Effector CD4-positive, alpha-beta T cell (primary cell): Measurements from ENCODE around the gene CTNNBL1.

Experiments used
- DNase-seq: peaks from one replicate; pipeline ENCODE4 v3.0.0-alpha.2; 2020

CTNNBL1 gene

DNA sequence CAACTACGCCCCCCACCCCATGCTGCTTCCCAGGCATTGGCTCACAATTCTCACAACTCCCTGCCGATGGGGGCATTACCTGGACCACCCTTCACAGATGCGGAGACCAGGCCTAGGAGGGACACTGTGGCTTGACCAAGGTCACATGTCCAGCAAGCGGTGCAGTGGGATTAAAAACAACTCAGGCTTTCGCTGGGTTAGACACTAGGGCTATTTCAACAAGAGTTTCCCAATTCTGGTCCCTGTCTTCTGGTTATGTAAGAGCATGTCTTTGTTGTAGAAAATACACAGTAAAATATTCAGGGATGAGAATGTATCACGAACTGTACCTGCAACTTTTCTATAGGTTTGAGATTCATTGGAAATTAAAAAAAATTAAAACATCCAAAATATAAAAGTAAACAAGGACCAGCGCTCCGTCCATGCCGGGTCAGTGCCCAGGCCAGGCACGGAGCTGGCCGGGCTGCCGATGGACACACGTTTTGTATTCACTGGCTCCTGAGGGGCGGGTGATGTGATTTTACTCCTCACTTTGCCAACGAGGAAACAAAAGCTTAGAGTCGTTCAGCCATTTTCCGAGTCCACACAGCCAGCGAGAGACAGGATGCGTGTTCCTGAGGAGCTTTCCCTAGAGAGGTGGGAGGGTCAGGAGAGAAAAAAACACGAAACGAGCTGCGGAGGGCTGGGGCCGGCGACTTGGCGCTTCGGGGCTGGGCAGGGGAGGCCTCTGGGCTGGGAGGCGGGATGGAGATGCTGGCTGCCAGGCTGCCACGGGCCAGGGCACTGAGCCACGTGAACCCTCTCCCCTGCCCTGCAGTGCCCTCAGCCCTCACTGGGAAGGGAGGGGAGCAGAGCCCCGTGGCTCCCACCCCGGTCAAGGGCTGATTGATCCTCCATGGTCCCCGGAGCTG is 192.0 kb downstream of the CTNNBL1 start:
- no peak for DNase-seq

DNA sequence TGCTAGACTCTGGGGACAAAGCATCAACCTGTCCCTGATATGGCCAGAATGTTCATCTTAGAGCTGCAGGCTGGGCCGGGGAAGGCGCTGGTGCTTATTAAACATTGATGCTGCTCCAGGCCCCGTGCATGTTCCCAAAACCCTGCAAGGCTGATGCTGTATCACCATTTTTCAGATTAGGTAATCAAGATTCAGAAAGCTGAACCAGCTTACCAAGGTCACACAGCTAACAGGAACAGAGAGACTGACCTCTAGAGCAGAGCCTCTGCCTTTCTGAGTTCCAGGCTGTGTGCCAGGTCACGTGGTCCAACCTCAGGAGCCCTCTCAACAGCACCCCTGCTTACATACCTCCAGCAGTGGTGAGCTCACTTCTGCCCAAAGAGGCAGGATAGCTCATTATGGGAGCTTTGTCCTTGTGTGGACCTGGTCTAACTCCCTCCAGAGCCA is 193.0 kb downstream of the CTNNBL1 start:
- DNase-seq, result no peak

DNA sequence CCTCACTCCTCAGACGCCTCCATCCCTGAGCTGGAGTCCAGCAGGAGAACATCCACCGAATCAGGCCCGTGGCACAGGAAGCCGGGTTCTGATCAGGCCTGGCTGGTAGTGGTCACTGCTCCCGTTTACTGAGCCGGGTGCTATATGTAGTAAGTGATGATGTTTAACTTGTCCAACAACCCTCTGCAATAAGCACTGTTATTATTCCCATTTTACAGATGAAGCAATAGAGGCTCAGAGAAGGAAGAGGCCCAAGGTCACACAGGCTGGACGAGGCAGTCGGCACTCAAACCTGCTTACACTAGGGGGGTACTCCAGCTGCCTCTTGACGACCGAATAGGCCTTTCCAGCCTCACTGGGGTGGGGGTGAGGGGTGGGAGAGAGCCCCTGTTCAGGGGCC is 194.8 kb downstream of the CTNNBL1 start:
- no peak for DNase-seq

DNA sequence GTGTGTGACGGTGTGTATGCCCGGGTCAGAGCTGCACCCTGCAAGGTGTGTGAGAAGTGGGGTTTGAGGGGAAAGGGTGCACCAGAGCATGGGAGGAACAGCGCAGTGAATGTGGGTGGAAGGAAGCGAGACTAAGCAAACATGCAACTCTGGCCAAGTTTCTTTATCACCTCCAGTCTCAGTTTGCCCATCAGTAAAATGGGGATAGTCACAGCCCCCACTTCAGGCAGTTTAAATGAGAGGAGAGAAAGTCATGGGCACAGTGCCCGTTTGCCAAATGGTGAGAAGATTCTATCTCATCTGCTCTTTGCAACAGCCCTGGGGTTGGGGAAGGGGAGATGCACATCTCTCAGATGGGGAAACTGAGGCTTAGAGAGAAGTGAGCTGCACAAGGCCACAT is 196.3 kb downstream of the CTNNBL1 start:
- no peak for DNase-seq

DNA sequence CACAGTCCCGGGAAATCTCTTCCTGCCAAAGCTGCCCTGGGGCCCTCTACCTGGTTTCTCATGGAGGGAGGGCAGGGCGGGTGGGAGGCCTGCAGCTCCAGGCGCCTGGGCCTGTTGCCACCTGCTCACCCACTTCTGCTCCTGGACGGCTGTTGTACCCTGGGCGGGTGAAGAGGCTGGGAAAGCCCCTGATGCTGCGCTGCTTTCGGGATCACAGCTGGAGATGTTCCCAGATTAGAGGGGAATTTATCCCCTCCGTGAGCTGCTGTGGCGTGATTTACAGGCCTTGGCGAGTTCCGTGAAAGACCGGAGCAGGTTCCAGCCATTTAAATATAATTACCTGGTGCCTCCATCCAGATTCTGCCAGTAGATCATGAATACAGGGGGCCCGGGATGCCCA is 196.8 kb downstream of the CTNNBL1 start:
- no peak for DNase-seq

DNA sequence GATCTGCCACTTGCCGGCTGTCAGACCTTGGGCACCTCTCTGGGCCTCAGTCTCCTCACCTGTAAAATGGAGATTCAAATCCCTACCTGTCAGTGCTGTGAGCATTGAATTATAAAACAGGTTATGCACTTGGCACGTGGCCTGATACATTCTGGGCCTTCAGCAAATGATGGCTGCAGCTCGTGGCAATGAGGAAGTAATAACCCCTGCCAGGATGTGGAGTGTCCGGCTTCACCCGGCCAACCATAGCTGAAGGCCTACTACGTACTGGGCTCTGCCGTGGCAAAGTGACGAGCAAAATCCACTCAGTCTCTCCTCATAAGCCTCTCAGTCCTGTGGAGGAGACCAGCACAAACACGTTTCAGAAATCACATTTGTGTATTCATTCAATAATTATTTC is 198.2 kb downstream of the CTNNBL1 start:
- no peak for DNase-seq

DNA sequence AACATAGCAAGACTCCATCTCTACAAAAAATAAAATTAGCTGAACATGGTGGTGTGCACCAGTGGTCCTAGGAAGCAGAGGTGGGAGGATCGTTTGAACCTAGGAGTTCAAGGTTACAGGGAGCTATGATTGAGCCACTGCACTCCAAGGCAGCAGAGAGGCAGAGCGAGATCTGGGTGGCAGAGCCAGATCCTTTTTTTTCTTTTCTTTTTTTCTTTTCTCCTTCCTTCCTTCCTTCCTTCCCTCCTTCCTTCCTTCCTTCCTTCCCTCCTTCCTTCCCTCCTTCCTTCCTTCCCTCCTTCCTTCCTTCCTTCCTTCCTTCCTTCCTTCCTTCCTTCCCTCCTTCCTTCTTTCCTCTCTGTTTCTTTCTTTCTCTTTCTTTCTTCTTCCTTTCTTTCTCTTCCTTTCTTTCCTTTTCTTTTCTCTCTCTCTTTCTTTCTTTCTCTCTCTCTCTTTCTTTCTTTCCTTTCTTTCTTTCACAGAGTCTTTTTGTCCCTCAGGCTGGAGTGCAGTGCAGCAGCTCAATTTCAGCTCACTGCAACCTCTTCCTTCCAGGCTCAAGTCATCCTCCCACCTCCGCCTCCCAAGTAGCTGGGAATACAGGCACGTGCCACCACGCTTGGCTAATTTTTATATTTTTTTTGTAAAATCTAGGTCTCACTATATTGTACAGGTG is 199.9 kb downstream of the CTNNBL1 start:
- DNase-seq, result no peak

DNA sequence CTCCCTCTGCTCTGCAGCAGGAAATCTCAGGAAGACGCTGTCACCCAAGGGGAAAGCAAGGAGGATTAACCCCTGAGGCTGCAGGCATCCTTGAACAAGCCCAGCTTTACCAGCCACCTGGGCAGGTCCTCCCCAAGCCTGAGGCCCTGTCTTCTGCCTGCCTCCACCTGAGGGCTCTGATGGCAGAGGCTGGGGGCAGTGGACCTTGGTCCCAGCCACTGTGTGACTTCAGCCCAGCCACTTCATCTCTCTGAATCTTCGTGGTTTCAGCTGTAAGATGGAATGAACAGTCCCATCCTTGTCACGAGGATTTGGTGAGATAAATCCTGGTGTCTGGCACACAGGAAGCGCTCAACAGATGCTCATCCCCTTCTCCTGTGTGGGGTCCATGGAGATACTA is 200.6 kb downstream of the CTNNBL1 start:
- DNase-seq, result no peak

DNA sequence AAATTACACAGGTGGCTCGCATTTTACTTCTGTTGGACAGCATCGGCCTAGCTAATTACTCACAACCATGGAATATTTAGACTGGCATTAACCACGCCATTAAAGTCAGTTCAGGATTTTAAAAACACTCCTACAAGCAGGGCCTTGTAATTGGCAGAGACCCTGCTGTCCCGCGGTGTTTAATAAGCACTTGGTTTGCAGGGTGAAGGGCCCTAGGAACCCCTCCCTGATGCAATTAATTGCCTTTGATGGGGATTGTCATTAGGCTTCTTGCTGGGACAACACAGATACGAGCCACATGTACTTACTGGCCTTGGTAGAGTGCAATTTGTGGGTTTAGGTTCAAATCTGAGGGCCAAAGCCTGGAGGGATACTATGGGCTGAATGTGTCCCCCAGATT is 201.3 kb downstream of the CTNNBL1 start:
- DNase-seq, result no peak

DNA sequence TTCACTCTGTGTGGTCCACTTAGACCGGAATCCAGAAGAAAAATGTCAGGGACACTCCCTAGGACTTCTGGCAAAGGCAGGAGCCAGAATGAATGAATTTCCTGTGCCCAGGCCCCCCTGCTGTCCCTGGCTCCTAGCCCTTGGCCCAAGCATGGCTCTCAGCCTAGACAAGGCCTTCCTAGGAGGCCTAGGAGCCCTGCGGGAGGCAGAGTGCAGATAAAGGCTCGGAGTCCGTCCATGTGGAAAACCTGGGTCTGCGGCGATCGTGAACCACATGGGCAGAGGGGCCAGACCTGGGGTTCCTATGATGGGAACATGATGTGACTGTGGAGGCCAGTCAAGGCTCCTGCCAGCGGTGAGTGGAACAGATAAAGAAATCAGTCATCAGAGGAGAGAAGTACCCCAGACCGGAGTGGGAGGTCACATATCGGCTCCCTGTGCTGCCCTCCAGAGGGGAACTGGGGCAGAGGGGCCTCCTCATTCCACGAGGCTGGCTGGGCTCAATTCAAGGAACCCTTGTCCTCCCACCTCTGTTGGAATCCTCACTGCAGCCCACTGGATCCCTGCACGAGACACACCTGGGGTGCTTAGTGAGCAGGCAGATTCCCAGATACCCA is 203.2 kb downstream of the CTNNBL1 start:
- no peak for DNase-seq

DNA sequence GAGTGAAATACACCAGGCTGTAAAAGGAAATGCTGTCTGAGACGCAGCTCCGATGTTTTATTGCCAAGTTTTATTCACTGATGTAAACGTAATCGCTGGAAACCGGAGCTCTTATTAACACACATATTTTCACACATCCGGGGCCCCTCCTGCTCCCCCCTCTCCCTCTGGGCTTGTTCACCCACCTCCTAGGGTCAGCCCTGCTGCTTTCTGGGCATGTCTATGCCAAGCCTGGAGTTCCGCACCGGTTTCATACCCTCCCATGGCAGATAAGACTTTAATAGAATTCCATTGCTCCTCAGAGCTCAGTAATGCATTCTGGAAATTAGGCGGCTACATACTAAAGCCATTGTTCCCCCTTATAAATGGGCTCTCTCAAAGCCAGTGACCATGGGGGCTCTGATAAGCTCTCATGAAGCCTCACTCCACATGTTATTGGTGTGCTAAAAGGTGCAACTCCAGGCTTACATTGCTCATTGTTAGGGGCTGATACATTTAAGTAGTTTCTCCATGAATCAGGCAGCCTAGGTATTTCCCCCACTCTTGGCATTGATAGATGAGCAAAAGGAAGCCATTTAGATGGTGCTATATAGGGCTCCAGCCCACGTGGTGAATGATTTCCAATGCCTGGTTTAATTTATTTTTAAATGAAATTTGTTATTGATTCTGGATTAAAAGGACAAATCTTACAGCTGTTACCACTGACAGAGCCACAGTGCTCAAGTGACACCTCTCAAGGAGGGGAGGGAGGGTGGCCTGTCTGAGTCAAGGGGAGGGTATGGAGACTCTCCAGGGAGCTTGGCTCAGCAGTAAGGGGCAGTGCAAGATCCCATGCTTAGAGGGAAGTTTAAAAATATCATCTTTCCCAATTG is 204.6 kb downstream of the CTNNBL1 start:
- DNase-seq, result no peak

DNA sequence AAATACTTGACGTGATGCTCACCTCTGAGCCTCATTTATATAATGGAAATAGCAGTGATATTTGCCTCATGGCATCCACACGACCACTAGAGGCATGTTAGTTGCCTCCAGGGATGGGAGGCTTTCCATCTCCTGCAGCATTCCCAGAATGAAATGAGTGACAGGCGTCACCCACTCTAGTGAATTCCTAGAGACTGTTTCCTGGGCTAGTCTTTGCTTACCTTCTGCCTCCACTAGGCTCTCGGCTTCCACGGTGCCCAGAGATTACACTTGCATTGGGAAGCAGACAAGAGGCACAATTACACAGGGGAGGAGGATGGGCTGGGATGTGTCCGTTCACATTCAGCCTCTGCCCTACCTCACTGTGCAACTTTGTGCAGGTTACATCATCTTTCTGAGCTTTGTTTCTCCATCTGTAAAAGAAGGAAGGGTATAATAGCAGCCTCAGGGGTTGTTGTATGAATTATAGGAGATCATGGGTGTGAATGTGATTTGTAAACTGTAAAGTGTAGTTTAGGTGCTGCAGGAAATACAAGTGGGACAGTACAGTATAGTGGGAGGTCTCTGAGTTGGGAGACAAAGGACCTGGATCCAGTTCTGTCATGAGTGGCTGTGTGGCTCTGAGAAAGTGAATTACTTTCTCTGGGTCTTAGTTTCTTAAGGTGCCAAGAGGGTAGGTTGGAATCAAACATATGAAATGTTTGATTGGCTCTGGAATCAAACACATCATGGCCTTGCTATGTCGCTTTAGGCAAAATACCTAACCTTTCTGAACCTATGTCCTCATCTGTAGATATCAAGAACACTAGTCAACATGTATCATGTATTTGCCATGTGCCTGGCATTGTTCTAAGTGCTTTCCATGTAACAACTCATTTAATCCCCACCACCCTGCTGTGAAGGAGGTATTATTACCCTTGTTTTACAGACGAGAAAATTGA is 205.5 kb downstream of the CTNNBL1 start:
- DNase-seq, result no peak

DNA sequence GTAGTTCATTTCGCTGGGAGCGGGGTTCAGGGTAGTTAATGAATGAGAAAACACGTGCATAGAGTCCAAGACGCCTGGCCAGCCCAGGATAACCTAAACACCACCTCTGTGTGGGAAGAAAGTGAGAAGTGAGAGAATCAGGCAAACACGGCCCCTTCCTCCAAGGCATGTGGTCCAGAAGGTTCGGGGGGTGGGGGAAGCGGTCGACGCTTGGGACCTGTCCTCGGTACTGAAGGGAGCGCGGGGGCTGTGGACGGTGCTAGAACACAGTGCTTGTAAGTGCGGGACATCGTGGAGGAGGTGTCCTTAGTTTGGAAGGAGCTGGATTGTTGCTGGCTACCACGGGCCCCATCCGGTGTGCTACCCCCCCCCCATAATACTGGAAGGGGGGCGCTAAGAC is 207.4 kb downstream of the CTNNBL1 start:
- DNase-seq, result no peak

DNA sequence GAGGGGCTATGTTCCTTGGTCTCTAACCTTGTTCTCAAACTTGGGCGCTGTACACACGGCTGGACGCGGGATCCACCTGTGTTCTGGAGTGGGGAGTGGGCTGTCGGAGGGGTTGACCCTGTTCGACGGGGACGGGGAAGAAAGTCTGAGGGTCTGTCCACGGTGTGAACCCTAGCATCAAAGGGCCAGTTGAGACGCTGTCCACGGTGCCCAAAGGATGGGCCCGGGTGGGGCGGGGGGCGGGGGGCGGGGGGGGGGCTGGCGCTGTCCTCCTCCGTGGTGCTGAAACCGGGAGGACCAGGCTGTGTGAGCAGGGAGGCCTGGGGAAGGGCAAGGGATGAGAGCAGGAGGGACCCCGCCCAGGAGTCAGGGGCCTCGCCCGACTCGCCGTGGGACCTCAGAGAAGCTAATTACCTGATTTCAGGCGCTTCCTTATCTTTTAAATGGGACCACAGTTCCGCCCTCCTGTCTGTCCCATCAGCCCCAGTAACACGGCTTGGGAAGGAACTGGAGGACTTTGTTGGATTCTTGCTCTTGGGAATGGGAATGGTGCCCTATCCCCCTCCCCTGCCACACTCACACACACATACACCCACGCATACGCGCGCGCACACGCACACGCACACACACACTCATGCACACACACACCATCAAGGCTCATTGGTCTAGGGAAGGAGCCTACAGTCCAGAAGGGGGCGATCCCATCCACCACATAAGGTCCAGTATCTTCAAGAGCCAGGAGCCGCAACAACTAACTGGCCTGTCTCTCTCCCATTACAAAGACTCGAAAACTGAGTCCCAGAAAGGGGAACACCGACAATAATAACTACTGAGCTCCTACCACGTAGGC is 208.0 kb downstream of the CTNNBL1 start:
- no peak for DNase-seq

DNA sequence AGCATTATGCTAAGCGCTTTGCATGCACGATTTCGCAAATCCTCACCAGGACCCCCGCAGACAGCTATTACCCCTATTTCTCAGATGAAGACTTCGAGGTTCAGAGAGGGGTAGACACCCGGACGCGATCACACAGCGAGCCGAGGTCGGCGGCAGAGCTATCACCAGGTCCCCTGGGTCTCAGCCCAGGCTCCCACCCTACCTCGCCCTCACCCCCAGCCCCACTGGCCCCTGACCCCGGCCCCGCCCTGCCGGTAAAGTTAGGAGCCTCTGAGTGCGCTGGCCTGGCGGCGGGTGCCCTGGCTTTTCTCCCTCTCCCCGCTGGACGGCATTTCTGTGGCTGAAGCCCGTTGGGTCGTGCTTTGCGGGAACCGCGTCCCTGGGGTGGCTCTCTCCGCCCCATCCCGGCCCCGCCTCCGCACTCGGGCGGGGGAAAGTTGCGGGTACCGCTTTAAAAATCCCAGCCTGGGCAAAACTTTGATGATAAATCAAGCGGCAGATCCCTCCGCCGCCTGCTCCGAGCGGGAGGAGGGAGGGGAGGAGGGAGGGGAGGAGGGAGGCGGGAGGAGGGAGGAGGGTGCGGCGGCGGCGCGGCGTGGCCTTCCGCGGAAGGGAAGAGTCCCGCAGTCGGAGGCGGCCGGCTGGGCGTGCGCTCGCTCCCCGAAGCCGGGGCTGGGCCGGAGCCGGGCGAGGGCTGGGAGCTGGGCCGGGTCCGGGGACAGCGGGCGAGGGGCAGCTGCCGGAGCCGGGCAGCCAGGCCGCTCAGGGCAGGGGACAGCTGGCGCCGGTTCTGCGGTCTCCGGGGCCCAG is 208.9 kb downstream of the CTNNBL1 start, which contains the start of gene VSTM2L:
TSS of gene VSTM2L (plus strand) at position 624 of the 810 bp plus-strand sequence. CDS start 224 bp downstream, outside the sequence.
- DNase-seq, result no peak

DNA sequence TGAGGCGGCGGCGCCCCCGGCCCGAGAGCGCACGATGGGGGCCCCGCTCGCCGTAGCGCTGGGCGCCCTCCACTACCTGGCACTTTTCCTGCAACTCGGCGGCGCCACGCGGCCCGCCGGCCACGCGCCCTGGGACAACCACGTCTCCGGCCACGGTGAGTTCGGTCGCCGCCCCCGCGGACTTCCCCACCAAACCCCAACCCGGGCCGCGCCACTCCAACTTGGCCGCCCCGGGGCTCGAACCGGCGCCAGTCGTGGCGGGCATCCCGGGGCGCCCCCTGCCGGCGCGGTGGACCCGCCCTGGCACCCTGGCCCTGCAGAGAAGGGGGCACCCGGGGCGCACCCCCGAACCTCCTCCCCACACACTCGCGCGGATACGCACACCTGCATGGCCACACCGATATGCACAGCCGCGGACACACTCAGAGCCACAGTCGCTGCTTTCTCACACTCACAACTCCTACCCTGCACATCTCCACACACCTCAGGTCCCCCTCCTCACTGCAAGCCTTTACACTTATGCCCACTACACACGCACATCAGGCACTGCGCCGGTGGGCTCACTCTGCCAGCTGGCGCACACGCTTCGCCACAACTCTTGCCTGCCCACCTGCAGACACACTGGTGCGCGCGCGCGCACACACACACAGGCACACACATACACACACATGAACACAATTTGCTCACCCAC is 209.6 kb downstream of the CTNNBL1 start:
- DNase-seq, result no peak

DNA sequence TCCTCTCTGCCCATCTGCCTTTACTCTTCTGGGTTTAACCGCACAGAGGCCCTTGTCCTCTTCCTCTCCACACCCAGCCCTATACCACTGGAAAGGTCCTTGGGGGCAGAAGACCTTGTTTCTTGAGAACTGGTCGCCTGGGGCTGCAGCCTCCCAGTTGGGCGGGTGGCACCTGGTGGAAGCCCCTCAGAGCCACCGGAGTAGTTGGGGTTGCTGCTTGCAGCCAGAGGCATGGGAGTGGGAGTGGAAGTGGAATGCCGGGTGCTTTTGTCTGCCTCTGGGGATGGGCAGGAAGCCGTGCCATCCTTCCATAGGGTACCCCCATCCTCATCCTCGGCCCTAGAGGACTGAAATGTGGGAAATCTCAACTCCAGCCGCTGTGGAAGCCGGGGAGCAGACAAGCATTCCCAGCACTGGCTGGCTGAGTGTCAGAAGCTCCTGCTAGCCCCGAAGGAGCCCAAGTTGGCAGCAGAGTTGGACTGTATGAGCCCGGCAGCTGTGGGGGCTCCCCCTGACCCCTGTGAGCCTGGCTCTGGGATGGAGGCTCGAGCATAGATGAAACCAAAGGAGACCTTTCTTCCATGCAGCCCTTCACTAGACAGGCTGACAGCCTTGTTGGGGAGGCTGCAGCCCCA is 210.3 kb downstream of the CTNNBL1 start:
- no peak for DNase-seq

DNA sequence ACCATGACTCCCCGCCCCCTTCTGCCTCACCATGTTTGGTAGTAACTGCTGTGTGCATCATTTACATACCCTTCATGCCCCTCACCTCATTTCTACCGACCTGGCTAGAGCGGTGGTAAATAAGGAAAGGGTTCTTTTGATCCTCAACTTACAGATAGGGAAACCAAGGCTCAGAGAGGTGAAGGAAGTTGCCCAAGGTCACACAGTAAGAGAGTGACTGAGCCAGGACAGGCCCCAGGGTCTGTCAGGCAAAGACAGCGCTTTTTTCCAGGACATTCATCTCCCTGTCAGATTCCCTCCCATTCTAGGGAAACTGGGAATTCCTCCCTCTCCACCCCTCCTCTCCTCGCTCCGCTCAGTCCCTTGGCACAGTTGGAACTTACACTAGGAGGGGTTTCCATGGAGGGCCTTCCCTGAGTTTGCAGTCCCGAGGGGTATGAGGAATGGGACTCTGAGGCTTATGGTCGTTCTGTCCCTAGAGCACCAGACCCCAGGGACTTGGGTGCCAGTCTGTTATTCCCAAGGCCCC is 211.1 kb downstream of the CTNNBL1 start:
- DNase-seq, result no peak
